ENCODE measurements around the gene ECM1. TPM values are rescaled to one million over a fixed set of nuclear protein-coding genes. Genes with fewer than 3 reads are reported as not detected.

ECM1 gene
- total and polyA plus RNA-seq, 2 of the 8 experiments (the other 6 are each of a cell fraction or from before 2014, with no cell fraction given): 0.95 to 0.98 TPM

GRCh38 chr1:150479927-150480352, 28.0 kb upstream of the ECM1 start:
- no peak overlapping the region for H3K27ac ChIP-seq (ENCODE audit: low read depth, low read length)
- no peak overlapping the region for H4K91ac ChIP-seq (replicated peaks; ENCODE audit: insufficient read length, low read length)
- no peaks in the 10 kb centered on the region for H3K79me1 ChIP-seq (ENCODE audit: low read depth, low read length)
- no peaks in the 10 kb centered on the region for H3K4me1 ChIP-seq (replicated peaks in 1 of 4; ENCODE audit: control insufficient read depth in 3 of 4, insufficient read depth in 4 of 4, low read length in 3 of 4)
- H2BK12ac ChIP-seq (ENCODE audit: low read depth, low read length): no peak overlapping the region
- no peaks in the 10 kb centered on the region for H3K36me3 ChIP-seq (ENCODE audit: control insufficient read depth in 2 of 4, insufficient read depth in 4 of 4, low read length in 3 of 4)
- no peak overlapping the region for H2AFZ ChIP-seq (ENCODE audit: low read length)
- H3K9ac ChIP-seq (replicated peaks in 1 of 4; ENCODE audit: extremely low read depth in 1 of 4, low read depth in 3 of 4, low read length in 3 of 4): no peak overlapping the region
- FAIRE-seq: no peak
- POLR2A ChIA-PET (ENCODE audit: partially characterized antibody): no interaction called here
- no peak for DNase-seq (ENCODE audit: low read depth in 1 of 2, low spot score in 2 of 2)
- WGBS, 2 experiments (ENCODE audit: extremely low coverage in 1 of 2, insufficient coverage in 1 of 2, insufficient read length in 1 of 2, insufficient replicate concordance in 2 of 2, low coverage in 1 of 2, low lambda C conversion rate in 2 of 2, missing lambda C conversion rate in 1 of 2): 93% methylated on average over 2 of the region's 2 CpGs; no CpG with 5 or more reads in 1 of the 2 experiments
- no peak overlapping the region for H3K23ac ChIP-seq (ENCODE audit: insufficient read length)
- H3K18ac ChIP-seq (ENCODE audit: extremely low read depth, low read length): no peak overlapping the region
- CTCF ChIA-PET (ENCODE audit: partially characterized antibody): interaction anchor here (0.6 kb wide), 1 partner anchor 100 kb away, joined by 3 read pairs; no protein-coding TSS in a partner anchor
- no peak overlapping the region for H2AK5ac ChIP-seq (ENCODE audit: low read depth, low read length)
- no peak overlapping the region for H4K8ac ChIP-seq (ENCODE audit: extremely low read depth, insufficient read depth, low read length)
- H3K79me2 ChIP-seq (ENCODE audit: control insufficient read depth in 1 of 2, insufficient read depth in 2 of 2, low read length in 2 of 2): no peaks in the 10 kb centered on the region
- no peaks in the 10 kb centered on the region for H3K23me2 ChIP-seq (ENCODE audit: low read depth, low read length)
- no peak overlapping the region for H2BK5ac ChIP-seq (ENCODE audit: low read depth, low read length)
- no peak overlapping the region for H4K5ac ChIP-seq (ENCODE audit: insufficient read length, low read depth, low read length)
- H4K20me1 ChIP-seq (replicated peaks in 1 of 2; ENCODE audit: control insufficient read depth in 1 of 2, insufficient read depth in 2 of 2, low read length in 2 of 2): peaks cover 0 to 2% of the 10 kb centered on the region in 2 experiments
- no peak overlapping the region for H3K14ac ChIP-seq (ENCODE audit: insufficient read length)
- H3K56ac ChIP-seq (replicated peaks; ENCODE audit: insufficient read length, low read depth, low read length): no peak overlapping the region
- no peak overlapping the region for H2BK120ac ChIP-seq (replicated peaks; ENCODE audit: low read depth, low read length)
- no peak overlapping the region for H3K4ac ChIP-seq (replicated peaks; ENCODE audit: insufficient read length, low read depth, low read length)
- H2BK20ac ChIP-seq (ENCODE audit: low read length): no peak overlapping the region
- no peak overlapping the region for H3K4me3 ChIP-seq (ENCODE audit: extremely low read depth in 1 of 4, insufficient read depth in 2 of 4, low read depth in 3 of 4, low read length in 4 of 4)
- no peak overlapping the region for H2BK15ac ChIP-seq (ENCODE audit: low read length)
- H3K27me3 ChIP-seq (replicated peaks in 1 of 4; ENCODE audit: control insufficient read depth in 3 of 4, extremely low read depth in 1 of 4, insufficient read depth in 3 of 4, low read length in 3 of 4): no peaks in the 10 kb centered on the region
- H3K4me2 ChIP-seq (ENCODE audit: insufficient read depth in 1 of 2, low read depth in 2 of 2, low read length in 2 of 2): no peak overlapping the region
- no peaks in the 10 kb centered on the region for H3K9me3 ChIP-seq (ENCODE audit: insufficient read depth in 2 of 2, low read depth in 1 of 2, low read length in 1 of 2)
- TF ChIP-seq PHF8 (conservative IDR thresholded peaks at IDR 0.05; ENCODE audit: low read depth, low read length) (no peak), MAX (IDR thresholded peaks at IDR 0.05) (no peak), GABPA (IDR thresholded peaks at IDR 0.05; ENCODE audit: borderline replicate concordance, insufficient read depth, low read length) (no peak), ZNF274 (IDR thresholded peaks at IDR 0.05; ENCODE audit: borderline replicate concordance, extremely low read depth, low read length) (no peak)
